SK-N-SH (cell line): ENCODE measurements around the gene SLC1A3. TPM values are rescaled to one million over a fixed set of nuclear protein-coding genes. Genes with fewer than 3 reads are reported as not detected.

ENCODE experiments used
- CTCF ChIA-PET: fragments of 300-600, 350-600 bp; formaldehyde crosslinking; extraction: SDS; loops from one replicate; lab custom pipeline; 2021; lab: Yijun Ruan, JAX
- POLR2A ChIA-PET: fragments of 350-600 bp; sonication (Branson Sonifier 250); formaldehyde crosslinking; extraction: SDS; loops from one replicate; lab custom pipeline; 2020; ENCODE audit warnings: antibody characterized with exemption, inconsistent platforms; lab: Yijun Ruan, JAX
- DNase-seq: peaks from one replicate; pipeline ENCODE4 v3.0.0; 2012
- H2AFZ ChIP-seq: fragments of 200-600 bp; sonication (generic); 2 replicates; pipeline ENCODE4 v1.8.1; 2016; ENCODE audit warnings: antibody characterized with exemption, mild to moderate bottlenecking, low read depth
- H3F3A ChIP-seq: fragments of 200-600 bp; sonication (generic); replicated peaks from 2 replicates; pipeline ENCODE3; 2016; ENCODE audit warnings: antibody characterized with exemption, mild to moderate bottlenecking; ENCODE audit not compliant: insufficient read depth
- H3K27ac ChIP-seq, 2 experiments: fragments of 200-500 bp in 1 of 2; fragments of 200-600 bp in 1 of 2; sonication (Bioruptor generic) in 1 of 2; sonication (generic), shearing (Covaris generic) in 1 of 2; 2 replicates each; pipeline versions ENCODE4 v1.5.1 to v1.6.1; 2014 to 2016; ENCODE audit warnings: low read depth in 2 of 2, inconsistent platforms in 1 of 2, low read length in 1 of 2, mild to moderate bottlenecking in 1 of 2, mixed read lengths in 1 of 2
- H3K27me3 ChIP-seq: fragments of 200-600 bp; sonication (generic), shearing (Covaris generic); 2 replicates; pipeline ENCODE4 v1.6.1; 2016; ENCODE audit warnings: mixed run types; ENCODE audit not compliant: insufficient read depth
- H3K36me3 ChIP-seq, 2 experiments: fragments of 200-500 bp in 1 of 2; fragments of 200-600 bp in 1 of 2; sonication (Bioruptor generic) in 1 of 2; sonication (generic) in 1 of 2; replicated peaks in 1 of 2; 2 replicates each; pipeline versions ENCODE3 to v1.5.1; 2014 to 2016; ENCODE audit warnings: low read length in 1 of 2, mild to moderate bottlenecking in 1 of 2; ENCODE audit not compliant: insufficient read depth in 2 of 2, control insufficient read depth in 1 of 2
- H3K4me1 ChIP-seq, 2 experiments: fragments of 200-500 bp in 1 of 2; fragments of 200-600 bp in 1 of 2; sonication (Bioruptor generic) in 1 of 2; sonication (generic), shearing (Covaris generic) in 1 of 2; 2 replicates each; pipeline versions ENCODE4 v1.5.1 to v1.6.1; 2014 to 2016; ENCODE audit warnings: low read depth in 1 of 2, low read length in 1 of 2, mixed run types in 1 of 2; ENCODE audit not compliant: insufficient read depth in 2 of 2, control insufficient read depth in 1 of 2
- H3K4me2 ChIP-seq: fragments of 200-600 bp; sonication (generic), shearing (Covaris generic); 2 replicates; pipeline ENCODE4 v1.6.1; 2017; ENCODE audit warnings: mixed run types
- H3K4me3 ChIP-seq, 2 experiments: fragments of 200-500 bp in 1 of 2; fragments of 200-600 bp in 1 of 2; sonication (Bioruptor generic) in 1 of 2; sonication (generic), shearing (Covaris generic) in 1 of 2; 2 replicates each; pipeline versions ENCODE4 v1.5.1 to v1.8.1; 2014 to 2016; ENCODE audit warnings: low read depth in 2 of 2, inconsistent platforms in 1 of 2, low read length in 1 of 2, mild to moderate bottlenecking in 1 of 2, mixed read lengths in 1 of 2, moderate library complexity in 1 of 2
- H3K79me2 ChIP-seq: fragments of 200-600 bp; sonication (generic); 2 replicates; pipeline ENCODE4 v1.8.1; 2017; ENCODE audit warnings: mild to moderate bottlenecking; ENCODE audit not compliant: insufficient read depth
- H3K9ac ChIP-seq: fragments of 200-600 bp; sonication (generic); 2 replicates; pipeline ENCODE4 v1.6.1; 2017; ENCODE audit warnings: mixed run types
- H3K9me2 ChIP-seq: fragments of 200-600 bp; sonication (generic); 2 replicates; pipeline ENCODE4 v1.6.1; 2017; ENCODE audit warnings: mixed run types
- H3K9me3 ChIP-seq: fragments of 200-600 bp; sonication (generic); 2 replicates; pipeline ENCODE4 v1.6.1; 2017; ENCODE audit warnings: mixed run types, mild to moderate bottlenecking, moderate library complexity
- H4K20me1 ChIP-seq: fragments of 200-600 bp; sonication (generic); 2 replicates; pipeline ENCODE4 v1.6.1; 2017; ENCODE audit warnings: mild to moderate bottlenecking, mixed run types; ENCODE audit not compliant: insufficient read depth
- CHD2 ChIP-seq: fragments of 150-350 bp; IDR thresholded peaks from 2 replicates; pipeline ENCODE4 v1.6.1; 2018; ENCODE audit warnings: low read length; ENCODE audit not compliant: partially characterized antibody
- EP300 ChIP-seq, 2 experiments: IDR thresholded peaks; 2 replicates each; pipeline versions ENCODE4 v1.4.0 to v1.6.1; 2012; ENCODE audit warnings: borderline replicate concordance in 1 of 2, low read depth in 1 of 2, low read length in 1 of 2
- EZH2phosphoT487 ChIP-seq: fragments of 200-600 bp; sonication (generic); IDR thresholded peaks from 2 replicates; pipeline ENCODE4 v1.6.1; 2017; ENCODE audit warnings: low read depth, mixed run types, mild to moderate bottlenecking, antibody characterized with exemption, moderate library complexity, borderline replicate concordance
- FOSL2 ChIP-seq: IDR thresholded peaks from 2 replicates; pipeline ENCODE4 v1.4.0; 2012; ENCODE audit warnings: low read depth, mild to moderate bottlenecking, moderate library complexity, borderline replicate concordance
- FOXJ3 ChIP-seq: sonication (generic); formaldehyde crosslinking; IDR thresholded peaks from 2 replicates; pipeline ENCODE4 v1.5.1; 2020; ENCODE audit warnings: mild to moderate bottlenecking, missing genetic modification reagents
- FOXM1 ChIP-seq: IDR thresholded peaks from 2 replicates; pipeline ENCODE4 v1.4.0; 2012; ENCODE audit warnings: low read depth, mild to moderate bottlenecking
- JUND ChIP-seq: IDR thresholded peaks from 2 replicates; pipeline ENCODE4 v1.4.0; 2012
- MXI1 ChIP-seq: IDR thresholded peaks from 2 replicates; pipeline ENCODE4 v1.6.1; 2012; ENCODE audit warnings: mild to moderate bottlenecking, low read depth, low read length, improper control_type of control experiment
- NFIC ChIP-seq: IDR thresholded peaks from 2 replicates; pipeline ENCODE4 v1.4.0; 2012; ENCODE audit warnings: borderline replicate concordance
- POLR2AphosphoS5 ChIP-seq: IDR thresholded peaks from 2 replicates; pipeline ENCODE4 v1.6.1; 2012; ENCODE audit warnings: low read depth, low read length
- RAD21 ChIP-seq: IDR thresholded peaks from 2 replicates; pipeline ENCODE4 v1.6.1; 2012; ENCODE audit warnings: mild to moderate bottlenecking, low read length
- RCOR1 ChIP-seq: fragments of 150-350 bp; IDR thresholded peaks from 2 replicates; pipeline ENCODE4 v1.6.1; 2017; ENCODE audit warnings: antibody characterized with exemption, low read length
- SMC3 ChIP-seq: IDR thresholded peaks from 2 replicates; pipeline ENCODE4 v1.6.1; 2012; ENCODE audit warnings: low read depth, low read length, improper control_type of control experiment
- TAF1 ChIP-seq: IDR thresholded peaks from 2 replicates; pipeline ENCODE4 v1.6.1; 2012; ENCODE audit warnings: low read depth, mild to moderate bottlenecking, low read length, moderate library complexity, borderline replicate concordance
- TCF12 ChIP-seq: IDR thresholded peaks from 2 replicates; pipeline ENCODE4 v1.4.0; 2012
- TEAD4 ChIP-seq: IDR thresholded peaks from 2 replicates; pipeline ENCODE4 v1.4.0; 2012; ENCODE audit warnings: mild to moderate bottlenecking, borderline replicate concordance; ENCODE audit not compliant: insufficient read depth
- YY1 ChIP-seq: IDR thresholded peaks from 2 replicates; pipeline ENCODE4 v1.4.0; 2012; ENCODE audit warnings: low read depth, mild to moderate bottlenecking
- WGBS: methylation state at CpG from one replicate; pipeline ENCODE4 v1.1.6; 2017; ENCODE audit warnings: low lambda C conversion rate; 5-methylcytosine and 5-hydroxymethylcytosine counted together
- polyA plus RNA-seq, 3 experiments: library from polyadenylated mRNA; depleted of rRNA; stranded (reverse); fragments of >200 nt; gene quantifications; 2 replicates each; pipeline ENCODE4 v1.2.3, GENCODE V29; 2012
- TF ChIP-seq, protein P1 (sequence below): IDR thresholded peaks from 2 replicates; pipeline ENCODE4 v1.6.1; 2012; ENCODE audit warnings: mild to moderate bottlenecking, low read depth, low read length, moderate library complexity
- TF ChIP-seq, protein P2 (sequence below): fragments of 150-350 bp; IDR thresholded peaks from 2 replicates; pipeline ENCODE4 v1.6.1; 2017; ENCODE audit warnings: antibody characterized with exemption, low read length, low read depth, borderline replicate concordance

SLC1A3 gene
- polyA plus RNA-seq, 1 of the 3 experiments (the other 2 are of a cell fraction), result not detected

DNA sequence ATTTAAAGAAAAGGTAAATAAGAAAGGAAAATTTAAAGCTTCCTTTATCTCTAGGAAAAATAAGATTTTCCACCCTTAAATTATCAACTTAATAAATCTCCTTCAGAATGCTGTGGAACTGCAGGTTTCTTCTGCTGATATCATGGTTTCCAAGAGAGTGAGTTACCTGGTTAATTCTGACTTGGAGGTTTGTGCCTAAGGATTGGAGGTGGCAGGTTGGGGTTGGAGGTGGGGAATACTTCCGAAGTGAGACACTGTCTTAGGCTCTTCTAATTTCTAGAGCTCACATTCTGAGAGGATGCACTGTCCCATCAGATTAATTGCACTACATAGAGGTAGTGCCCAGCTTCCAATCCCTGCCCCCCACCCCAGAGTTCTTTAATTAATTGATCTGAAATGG is 31.1 kb downstream of the SLC1A3 start:
- H3K36me3 ChIP-seq, result no peaks in the 10 kb centered on the region
- H3K9ac ChIP-seq, result no peak overlapping the region
- no peaks in the 10 kb centered on the region for H3K4me1 ChIP-seq
- H4K20me1 ChIP-seq, result no peaks in the 10 kb centered on the region
- TF ChIP-seq JUND (no peak), YY1 (no peak), FOXJ3 (CRISPR knock-in tag) (no peak), EP300 (IDR thresholded peaks at IDR 0.05; ENCODE audit: borderline replicate concordance in 1 of 2, low read depth in 1 of 2, low read length in 1 of 2) (no peak), RAD21 (no peak), TAF1 (no peak), EZH2phosphoT487 (no peak), NFIC (no peak), SMC3 (no peak), RCOR1 (no peak), MXI1 (no peak), FOSL2 (no peak), TEAD4 (no peak), FOXM1 (no peak), POLR2AphosphoS5 (no peak), TCF12 (no peak), CHD2 (no peak)
- TF ChIP-seq, protein P1, sequence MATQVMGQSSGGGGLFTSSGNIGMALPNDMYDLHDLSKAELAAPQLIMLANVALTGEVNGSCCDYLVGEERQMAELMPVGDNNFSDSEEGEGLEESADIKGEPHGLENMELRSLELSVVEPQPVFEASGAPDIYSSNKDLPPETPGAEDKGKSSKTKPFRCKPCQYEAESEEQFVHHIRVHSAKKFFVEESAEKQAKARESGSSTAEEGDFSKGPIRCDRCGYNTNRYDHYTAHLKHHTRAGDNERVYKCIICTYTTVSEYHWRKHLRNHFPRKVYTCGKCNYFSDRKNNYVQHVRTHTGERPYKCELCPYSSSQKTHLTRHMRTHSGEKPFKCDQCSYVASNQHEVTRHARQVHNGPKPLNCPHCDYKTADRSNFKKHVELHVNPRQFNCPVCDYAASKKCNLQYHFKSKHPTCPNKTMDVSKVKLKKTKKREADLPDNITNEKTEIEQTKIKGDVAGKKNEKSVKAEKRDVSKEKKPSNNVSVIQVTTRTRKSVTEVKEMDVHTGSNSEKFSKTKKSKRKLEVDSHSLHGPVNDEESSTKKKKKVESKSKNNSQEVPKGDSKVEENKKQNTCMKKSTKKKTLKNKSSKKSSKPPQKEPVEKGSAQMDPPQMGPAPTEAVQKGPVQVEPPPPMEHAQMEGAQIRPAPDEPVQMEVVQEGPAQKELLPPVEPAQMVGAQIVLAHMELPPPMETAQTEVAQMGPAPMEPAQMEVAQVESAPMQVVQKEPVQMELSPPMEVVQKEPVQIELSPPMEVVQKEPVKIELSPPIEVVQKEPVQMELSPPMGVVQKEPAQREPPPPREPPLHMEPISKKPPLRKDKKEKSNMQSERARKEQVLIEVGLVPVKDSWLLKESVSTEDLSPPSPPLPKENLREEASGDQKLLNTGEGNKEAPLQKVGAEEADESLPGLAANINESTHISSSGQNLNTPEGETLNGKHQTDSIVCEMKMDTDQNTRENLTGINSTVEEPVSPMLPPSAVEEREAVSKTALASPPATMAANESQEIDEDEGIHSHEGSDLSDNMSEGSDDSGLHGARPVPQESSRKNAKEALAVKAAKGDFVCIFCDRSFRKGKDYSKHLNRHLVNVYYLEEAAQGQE, result no peak
- TF ChIP-seq, protein P2, sequence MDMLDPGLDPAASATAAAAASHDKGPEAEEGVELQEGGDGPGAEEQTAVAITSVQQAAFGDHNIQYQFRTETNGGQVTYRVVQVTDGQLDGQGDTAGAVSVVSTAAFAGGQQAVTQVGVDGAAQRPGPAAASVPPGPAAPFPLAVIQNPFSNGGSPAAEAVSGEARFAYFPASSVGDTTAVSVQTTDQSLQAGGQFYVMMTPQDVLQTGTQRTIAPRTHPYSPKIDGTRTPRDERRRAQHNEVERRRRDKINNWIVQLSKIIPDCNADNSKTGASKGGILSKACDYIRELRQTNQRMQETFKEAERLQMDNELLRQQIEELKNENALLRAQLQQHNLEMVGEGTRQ, result no peak
- no peaks in the 10 kb centered on the region for H3K9me3 ChIP-seq
- no peaks in the 10 kb centered on the region for H3F3A ChIP-seq
- ChIA-PET CTCF (interaction anchor here (0.6 to 2.1 kb wide), 4 partner anchors 53 to 439 kb away, joined by 3 to 7 read pairs (median 4); no protein-coding TSS in a partner anchor), POLR2A (interaction anchor here (0.6 kb wide), 1 partner anchor 13 kb away, joined by 3 read pairs; no protein-coding TSS in a partner anchor)
- no peak overlapping the region for H3K4me2 ChIP-seq
- H3K27me3 ChIP-seq, result peaks cover 30% of the 10 kb centered on the region; the same call in 1 of the 2 replicates
- H3K9me2 ChIP-seq, result no peaks in the 10 kb centered on the region
- no peak overlapping the region for H2AFZ ChIP-seq
- 0% methylated on average over 1 of the region's 1 CpG for WGBS
- no peak overlapping the region for H3K4me3 ChIP-seq
- no peaks in the 10 kb centered on the region for H3K79me2 ChIP-seq
- H3K27ac ChIP-seq, result no peak overlapping the region
- no peak for DNase-seq
